MM.1S (cell line): ENCODE results near the gene CLIC1.
"Not testable (repeated sequence)": the region's sequence is repeated elsewhere in the genome, so short reads cannot be mapped to it uniquely, and the experiment has no call there.

Experiments
- DNase-seq: peaks from one replicate; pipeline ENCODE4 v3.0.0-alpha.2; 2015
- H2AFZ ChIP-seq: fragments of 300-600 bp; sonication (generic); 2 replicates; pipeline ENCODE4 v1.6.0; 2016; ENCODE audit warnings: antibody characterized with exemption, low read length
- H3F3A ChIP-seq: fragments of 300-600 bp; sonication (generic); 2 replicates; pipeline ENCODE4 v1.6.1; 2016; ENCODE audit warnings: mild to moderate bottlenecking, antibody characterized with exemption, low read length, moderate library complexity, mixed read lengths; ENCODE audit not compliant: insufficient read depth
- H3K27ac ChIP-seq: fragments of 300-600 bp; sonication (generic); 2 replicates; pipeline ENCODE4 v1.5.1; 2016; ENCODE audit warnings: mild to moderate bottlenecking, low read length
- H3K27me3 ChIP-seq: fragments of 300-600 bp; sonication (generic); replicated peaks from 2 replicates; pipeline ENCODE4 v1.6.0; 2016; ENCODE audit warnings: low read length; ENCODE audit not compliant: insufficient read depth
- H3K36me3 ChIP-seq: fragments of 300-600 bp; sonication (generic); replicated peaks from 2 replicates; pipeline ENCODE4 v1.6.1; 2016; ENCODE audit warnings: mild to moderate bottlenecking, low read length, mixed read lengths; ENCODE audit not compliant: insufficient read depth
- H3K4me1 ChIP-seq: fragments of 300-600 bp; sonication (generic); 2 replicates; pipeline ENCODE4 v1.6.1; 2016; ENCODE audit warnings: low read length, mixed read lengths
- H3K4me2 ChIP-seq: fragments of 300-600 bp; sonication (generic); 2 replicates; pipeline ENCODE4 v1.6.0; 2016; ENCODE audit warnings: low read depth, low read length
- H3K4me3 ChIP-seq: fragments of 300-600 bp; sonication (generic); 2 replicates; pipeline ENCODE4 v1.5.1; 2016; ENCODE audit warnings: low read length, mixed read lengths
- H3K79me2 ChIP-seq: fragments of 300-600 bp; sonication (generic); 2 replicates; pipeline ENCODE4 v1.6.1; 2016; ENCODE audit warnings: mixed run types, low read length, mixed read lengths
- H3K9ac ChIP-seq: fragments of 300-600 bp; sonication (generic); 2 replicates; pipeline ENCODE4 v1.6.1; 2016; ENCODE audit warnings: low read length, mixed read lengths
- H3K9me2 ChIP-seq: fragments of 300-600 bp; sonication (generic); replicated peaks from 2 replicates; pipeline ENCODE4 v1.6.1; 2016; ENCODE audit warnings: mild to moderate bottlenecking, low read length, mixed read lengths; ENCODE audit not compliant: insufficient read depth
- H3K9me3 ChIP-seq: fragments of 300-600 bp; sonication (generic); replicated peaks from 2 replicates; pipeline ENCODE4 v1.6.1; 2016; ENCODE audit warnings: mild to moderate bottlenecking, low read length, mixed read lengths; ENCODE audit not compliant: insufficient read depth
- H4K20me1 ChIP-seq: fragments of 300-600 bp; sonication (generic); 2 replicates; pipeline ENCODE4 v1.6.1; 2016; ENCODE audit warnings: mild to moderate bottlenecking, low read length, moderate library complexity, mixed read lengths; ENCODE audit not compliant: insufficient read depth
- EZH2 ChIP-seq: fragments of 300-600 bp; sonication (generic); optimal IDR thresholded peaks from 2 replicates; pipeline ENCODE3; 2017; ENCODE audit warnings: low read depth, mild to moderate bottlenecking, antibody characterized with exemption, low read length, mixed read lengths
- EZH2phosphoT487 ChIP-seq: fragments of 300-600 bp; sonication (generic); IDR thresholded peaks from 2 replicates; pipeline ENCODE4 v1.6.1; 2018; ENCODE audit warnings: antibody characterized with exemption, low read length
- TF ChIP-seq, protein P1 (sequence below): fragments of 300-600 bp; sonication (generic); IDR thresholded peaks from 2 replicates; pipeline ENCODE4 v1.5.1; 2016; ENCODE audit warnings: antibody characterized with exemption, low read length, mixed read lengths

CLIC1 gene

DNA sequence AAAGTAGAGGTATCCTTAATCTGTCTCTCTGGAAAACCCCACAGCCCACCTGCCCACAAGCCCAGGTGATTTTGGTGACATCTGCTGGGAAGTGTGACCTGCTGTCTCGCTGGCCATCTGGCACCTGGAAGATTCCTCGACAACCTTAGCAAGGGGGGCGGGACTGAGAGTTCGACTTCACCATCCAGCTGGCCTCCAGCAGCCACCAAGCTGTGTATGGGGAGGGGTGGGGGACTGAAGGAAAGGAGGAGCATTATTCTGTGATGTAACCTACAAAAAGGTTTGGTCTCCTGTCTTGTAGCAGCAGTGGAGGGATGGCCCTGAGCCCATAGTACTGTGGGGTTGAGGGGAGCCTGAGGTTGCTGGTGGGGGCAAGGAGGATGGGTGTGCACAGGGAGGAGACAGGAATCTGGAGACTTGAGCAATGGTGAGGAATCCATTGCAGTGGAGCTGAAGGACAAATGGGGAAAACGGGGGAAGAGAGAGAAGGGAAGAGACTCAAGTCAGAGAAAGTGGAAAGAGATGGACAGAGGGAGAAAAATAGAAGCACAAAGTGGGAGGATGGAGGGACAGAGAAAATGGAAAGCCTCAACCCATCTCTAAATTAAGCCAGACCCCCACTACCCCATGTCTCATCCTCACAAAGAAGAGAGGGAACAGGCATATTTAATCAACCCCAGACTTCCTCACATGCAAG, 25.7 kb downstream of the CLIC1 start:
- Histone ChIP-seq H3K9me3 (no peaks in the 10 kb centered on the region), H3K9ac (no peak overlapping the region), H3K27me3 (no peaks in the 10 kb centered on the region; the same call in 1 of the 2 replicates), H3F3A (no peaks in the 10 kb centered on the region), H2AFZ (no peak overlapping the region), H3K4me1 (0 out of 2 replicates have a peak, but pooled peaks cover 5% of the 10 kb centered on the region), H3K9me2 (no peaks in the 10 kb centered on the region), H3K27ac (no peak overlapping the region), H3K36me3 (no peaks in the 10 kb centered on the region), H3K4me2 (no peak overlapping the region), H4K20me1 (no peaks in the 10 kb centered on the region), H3K4me3 (no peak overlapping the region), H3K79me2 (no peaks in the 10 kb centered on the region)
- no peak for TF ChIP-seq EZH2phosphoT487
- TF ChIP-seq, protein P1, sequence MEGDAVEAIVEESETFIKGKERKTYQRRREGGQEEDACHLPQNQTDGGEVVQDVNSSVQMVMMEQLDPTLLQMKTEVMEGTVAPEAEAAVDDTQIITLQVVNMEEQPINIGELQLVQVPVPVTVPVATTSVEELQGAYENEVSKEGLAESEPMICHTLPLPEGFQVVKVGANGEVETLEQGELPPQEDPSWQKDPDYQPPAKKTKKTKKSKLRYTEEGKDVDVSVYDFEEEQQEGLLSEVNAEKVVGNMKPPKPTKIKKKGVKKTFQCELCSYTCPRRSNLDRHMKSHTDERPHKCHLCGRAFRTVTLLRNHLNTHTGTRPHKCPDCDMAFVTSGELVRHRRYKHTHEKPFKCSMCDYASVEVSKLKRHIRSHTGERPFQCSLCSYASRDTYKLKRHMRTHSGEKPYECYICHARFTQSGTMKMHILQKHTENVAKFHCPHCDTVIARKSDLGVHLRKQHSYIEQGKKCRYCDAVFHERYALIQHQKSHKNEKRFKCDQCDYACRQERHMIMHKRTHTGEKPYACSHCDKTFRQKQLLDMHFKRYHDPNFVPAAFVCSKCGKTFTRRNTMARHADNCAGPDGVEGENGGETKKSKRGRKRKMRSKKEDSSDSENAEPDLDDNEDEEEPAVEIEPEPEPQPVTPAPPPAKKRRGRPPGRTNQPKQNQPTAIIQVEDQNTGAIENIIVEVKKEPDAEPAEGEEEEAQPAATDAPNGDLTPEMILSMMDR = no peak
- TF ChIP-seq EZH2 = no peak
- DNase-seq = no peak

DNA sequence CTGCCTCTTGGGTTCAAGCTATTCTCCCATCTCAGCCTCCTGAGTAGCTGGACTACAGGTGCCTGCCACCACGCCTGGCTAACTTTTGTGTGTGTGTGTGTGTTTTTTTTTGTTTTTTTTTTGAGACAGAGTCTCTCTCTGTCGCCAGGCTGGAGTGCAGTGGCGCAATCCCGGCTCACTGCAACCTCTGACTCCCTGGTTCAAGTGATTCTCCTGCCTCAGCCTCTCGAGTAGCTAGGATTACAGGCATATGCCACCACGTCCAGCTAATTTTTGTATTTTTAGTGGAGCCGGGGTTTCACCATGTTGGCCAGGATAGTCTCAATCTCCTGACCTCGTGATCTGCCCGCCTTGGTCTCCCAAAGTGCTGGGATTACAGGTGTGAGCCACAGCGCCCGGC, 27.2 kb downstream of the CLIC1 start:
- not testable (repeated sequence) for H3K27me3 ChIP-seq, H3K4me1 ChIP-seq

DNA sequence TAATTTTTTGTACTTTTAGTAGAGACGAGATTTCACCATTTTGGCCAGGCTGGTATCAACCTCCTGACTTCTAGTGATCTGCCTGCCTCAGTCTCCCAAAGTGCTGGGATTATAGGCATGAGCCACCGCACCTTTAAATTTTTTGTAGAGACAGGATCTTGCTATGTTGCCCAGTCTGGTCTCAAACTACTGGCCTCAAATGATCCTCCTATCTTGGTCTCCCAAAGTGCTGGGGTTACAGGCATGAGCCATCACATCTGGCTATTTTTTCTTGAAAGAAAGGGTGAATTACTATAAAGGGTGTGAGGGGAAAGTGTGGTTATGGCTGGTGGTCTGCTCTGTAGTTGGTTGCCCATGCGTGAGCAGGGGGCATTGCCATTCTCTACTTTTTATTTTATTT, 28.1 kb downstream of the CLIC1 start:
- no peaks in the 10 kb centered on the region for H3K9me2 ChIP-seq
- no peaks in the 10 kb centered on the region for H3K79me2 ChIP-seq
- no peaks in the 10 kb centered on the region; the same call in 1 of the 2 replicates for H3K27me3 ChIP-seq
- H3K27ac ChIP-seq = no peak overlapping the region
- 0 out of 2 replicates have a peak, but pooled peaks cover 5% of the 10 kb centered on the region for H3K4me1 ChIP-seq
- H3K36me3 ChIP-seq = no peaks in the 10 kb centered on the region
- no peaks in the 10 kb centered on the region for H4K20me1 ChIP-seq
- H3K9ac ChIP-seq = no peak overlapping the region
- no peak for TF ChIP-seq EZH2phosphoT487
- TF ChIP-seq, protein P1 = no peak
- no peak for TF ChIP-seq EZH2
- no peaks in the 10 kb centered on the region for H3K9me3 ChIP-seq
- H3F3A ChIP-seq = no peaks in the 10 kb centered on the region
- H3K4me3 ChIP-seq = no peak overlapping the region
- DNase-seq = no peak
- H3K4me2 ChIP-seq = no peak overlapping the region
- H2AFZ ChIP-seq = no peak overlapping the region

More for the DNA sequence above, 27.2 kb downstream of the CLIC1 start:
- not testable (repeated sequence) for H3K9ac ChIP-seq, H3K36me3 ChIP-seq, H3K9me3 ChIP-seq, H3F3A ChIP-seq, H3K9me2 ChIP-seq, H3K4me3 ChIP-seq, H3K79me2 ChIP-seq, H3K4me2 ChIP-seq, H4K20me1 ChIP-seq, H3K27ac ChIP-seq, H2AFZ ChIP-seq, DNase-seq

DNA sequence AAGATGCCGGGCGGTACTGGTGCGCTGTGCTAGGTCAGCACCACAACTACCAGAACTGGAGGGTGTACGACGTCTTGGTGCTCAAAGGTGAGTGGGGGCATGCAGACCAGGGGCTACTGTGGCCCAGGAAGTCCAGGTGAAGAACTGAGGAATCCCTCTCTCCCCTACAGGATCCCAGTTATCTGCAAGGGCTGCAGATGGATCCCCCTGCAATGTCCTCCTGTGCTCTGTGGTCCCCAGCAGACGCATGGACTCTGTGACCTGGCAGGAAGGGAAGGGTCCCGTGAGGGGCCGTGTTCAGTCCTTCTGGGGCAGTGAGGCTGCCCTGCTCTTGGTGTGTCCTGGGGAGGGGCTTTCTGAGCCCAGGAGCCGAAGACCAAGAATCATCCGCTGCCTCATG, 28.6 kb downstream of the CLIC1 start:
- Histone ChIP-seq H3K4me2 (no peak overlapping the region), H3K27ac (no peak overlapping the region), H3K79me2 (peaks cover 2% of the 10 kb centered on the region), H3K4me1 (0 out of 2 replicates have a peak, but pooled peaks cover 5% of the 10 kb centered on the region), H4K20me1 (no peaks in the 10 kb centered on the region), H3K9me2 (no peaks in the 10 kb centered on the region), H3K9ac (no peak overlapping the region), H3K4me3 (no peak overlapping the region), H2AFZ (no peak overlapping the region), H3F3A (peaks cover 4% of the 10 kb centered on the region; the same call in 1 of the 2 replicates), H3K27me3 (no peaks in the 10 kb centered on the region; the same call in 1 of the 2 replicates), H3K36me3 (no peaks in the 10 kb centered on the region), H3K9me3 (no peaks in the 10 kb centered on the region)
- TF ChIP-seq EZH2 (no peak), EZH2phosphoT487 (no peak)
- TF ChIP-seq, protein P1 = no peak
- DNase-seq = no peak
